Esophagus squamous epithelium (tissue), 4 donors: ENCODE measurements around the gene VRK2.

Experiments
- CTCF ChIP-seq, 6 experiments: fragments of 450-650 bp in 4 of 6; fragments of 200-600 bp in 2 of 6; sonication (generic) in 2 of 6; IDR thresholded peaks; one replicate each; pipeline ENCODE4 v1.5.1; 2016 to 2019; ENCODE audit warnings: antibody characterized with exemption in 6 of 6, mild to moderate bottlenecking in 4 of 6, moderate library complexity in 4 of 6
- POLR2A ChIP-seq, 4 donors: fragments of 450-650 bp; IDR thresholded peaks; one replicate each; pipeline ENCODE4 v1.6.1; 2017; ENCODE audit warnings: antibody characterized with exemption in 4 of 4, mild to moderate bottlenecking in 4 of 4, moderate library complexity in 3 of 4

GRCh38 chr2:58133395-58133794 is 86.8 kb downstream of the VRK2 start:
- TF ChIP-seq POLR2A (IDR thresholded peaks at IDR 0.05) = no peak
- no peak for TF ChIP-seq CTCF (IDR thresholded peaks at IDR 0.05)
